ENCODE measurements around the gene IL33. TPM values are rescaled to one million over a fixed set of nuclear protein-coding genes. Genes with fewer than 3 reads are reported as not detected.

The IL33 gene
- total RNA-seq, 1 donor from 2014 or later = not detected

- no peak for DNase-seq (ENCODE audit: extremely low spot score, unreplicated experiment)
- Mint-ChIP-seq H3K27me3 (ENCODE audit: unreplicated experiment) (peaks cover 7% of the 10 kb centered on the region), H3K4me3 (ENCODE audit: unreplicated experiment) (no peak overlapping the region), H3K4me1 (ENCODE audit: unreplicated experiment) (no peaks in the 10 kb centered on the region), H3K36me3 (ENCODE audit: unreplicated experiment) (no peaks in the 10 kb centered on the region), H3K27ac (ENCODE audit: unreplicated experiment) (no peak overlapping the region), H3K9me3 (ENCODE audit: unreplicated experiment) (no peaks in the 10 kb centered on the region)
- TF ChIP-seq CTCF (IDR thresholded peaks at IDR 0.05) = no peak
Measured at GRCh38 chr9:6230037-6230780, 14.6 kb downstream of the IL33 start.

- no peak for TF ChIP-seq CTCF (IDR thresholded peaks at IDR 0.05)
- Mint-ChIP-seq H3K4me3 (ENCODE audit: unreplicated experiment) (no peak overlapping the region), H3K4me1 (ENCODE audit: unreplicated experiment) (no peaks in the 10 kb centered on the region), H3K27me3 (ENCODE audit: unreplicated experiment) (no peaks in the 10 kb centered on the region), H3K36me3 (ENCODE audit: unreplicated experiment) (no peaks in the 10 kb centered on the region), H3K9me3 (ENCODE audit: unreplicated experiment) (no peaks in the 10 kb centered on the region), H3K27ac (ENCODE audit: unreplicated experiment) (no peak overlapping the region)
- no peak for DNase-seq (ENCODE audit: extremely low spot score, unreplicated experiment)
Measured at GRCh38 chr9:6232336-6232945, 16.8 kb downstream of the IL33 start.

GRCh38 chr9:6234014-6234413 is 18.4 kb downstream of the IL33 start:
- no peak overlapping the region for H3K27ac Mint-ChIP-seq (ENCODE audit: unreplicated experiment)
- H3K36me3 Mint-ChIP-seq (ENCODE audit: unreplicated experiment) = no peaks in the 10 kb centered on the region
- no peaks in the 10 kb centered on the region for H3K4me1 Mint-ChIP-seq (ENCODE audit: unreplicated experiment)
- no peaks in the 10 kb centered on the region for H3K9me3 Mint-ChIP-seq (ENCODE audit: unreplicated experiment)
- DNase-seq (ENCODE audit: extremely low spot score, unreplicated experiment) = no peak
- H3K27me3 Mint-ChIP-seq (ENCODE audit: unreplicated experiment) = no peaks in the 10 kb centered on the region
- no peak overlapping the region for H3K4me3 Mint-ChIP-seq (ENCODE audit: unreplicated experiment)
- TF ChIP-seq CTCF (IDR thresholded peaks at IDR 0.05) = no peak

- H3K36me3 Mint-ChIP-seq (ENCODE audit: unreplicated experiment) = no peaks in the 10 kb centered on the region
- no peaks in the 10 kb centered on the region for H3K9me3 Mint-ChIP-seq (ENCODE audit: unreplicated experiment)
- H3K4me3 Mint-ChIP-seq (ENCODE audit: unreplicated experiment) = no peak overlapping the region
- H3K4me1 Mint-ChIP-seq (ENCODE audit: unreplicated experiment) = no peaks in the 10 kb centered on the region
- no peak for TF ChIP-seq CTCF (IDR thresholded peaks at IDR 0.05)
- H3K27ac Mint-ChIP-seq (ENCODE audit: unreplicated experiment) = no peak overlapping the region
- no peak for DNase-seq (ENCODE audit: extremely low spot score, unreplicated experiment)
- H3K27me3 Mint-ChIP-seq (ENCODE audit: unreplicated experiment) = peaks cover 3% of the 10 kb centered on the region
Measured at GRCh38 chr9:6237267-6237666, 21.7 kb downstream of the IL33 start.

GRCh38 chr9:6239048-6239461 is 23.4 kb downstream of the IL33 start:
- Mint-ChIP-seq H3K4me3 (ENCODE audit: unreplicated experiment) (no peak overlapping the region), H3K27ac (ENCODE audit: unreplicated experiment) (no peak overlapping the region), H3K4me1 (ENCODE audit: unreplicated experiment) (no peaks in the 10 kb centered on the region), H3K27me3 (ENCODE audit: unreplicated experiment) (peaks cover 3% of the 10 kb centered on the region), H3K9me3 (ENCODE audit: unreplicated experiment) (no peaks in the 10 kb centered on the region), H3K36me3 (ENCODE audit: unreplicated experiment) (no peaks in the 10 kb centered on the region)
- no peak for TF ChIP-seq CTCF (IDR thresholded peaks at IDR 0.05)
- DNase-seq (ENCODE audit: extremely low spot score, unreplicated experiment) = no peak

Measured in osteocyte (in vitro differentiated cells).